Chondrocyte (in vitro differentiated cells): ENCODE results near the gene LENG9. TPM values are rescaled to one million over a fixed set of nuclear protein-coding genes. Genes with fewer than 3 reads are reported as not detected.

Source experiments
- DNase-seq: peaks from one replicate; pipeline ENCODE4 v3.0.0; 2021; ENCODE audit warnings: mixed read lengths, low spot score
- H3K27ac Mint-ChIP-seq: one replicate; pipeline ENCODE4 v1.8.0; 2021; ENCODE audit warnings: mild to moderate bottlenecking, moderate library complexity, mixed read lengths; ENCODE audit not compliant: unreplicated experiment
- H3K27me3 Mint-ChIP-seq: 2 replicates; pipeline ENCODE4 v1.8.0; 2021; ENCODE audit warnings: low read depth, mixed read lengths
- H3K36me3 Mint-ChIP-seq: 2 replicates; pipeline ENCODE4 v1.8.0; 2021; ENCODE audit warnings: low read depth, mixed read lengths
- H3K4me1 Mint-ChIP-seq: 2 replicates; pipeline ENCODE4 v1.8.0; 2021; ENCODE audit warnings: low read depth, mild to moderate bottlenecking, mixed read lengths
- H3K4me3 Mint-ChIP-seq: one replicate; pipeline ENCODE4 v1.8.0; 2021; ENCODE audit warnings: mild to moderate bottlenecking, moderate library complexity, mixed read lengths; ENCODE audit not compliant: unreplicated experiment
- H3K9me3 Mint-ChIP-seq: 2 replicates; pipeline ENCODE4 v1.8.0; 2021; ENCODE audit warnings: low read depth, mixed read lengths
- CTCF ChIP-seq: fragments of 200-600 bp; sonication (generic); IDR thresholded peaks from 2 replicates; pipeline ENCODE4 v1.5.0; 2021; ENCODE audit warnings: antibody characterized with exemption, mild to moderate bottlenecking, moderate library complexity
- total RNA-seq: library from RNA; stranded (reverse); gene quantifications from 3 replicates; pipeline ENCODE4 v1.2.1, GENCODE V29; 2021

The LENG9 gene
- total RNA-seq, 1 donor from 2014 or later = 13.2 TPM

- no peaks in the 10 kb centered on the region for H3K36me3 Mint-ChIP-seq
- no peaks in the 10 kb centered on the region for H3K9me3 Mint-ChIP-seq
- no peak overlapping the region for H3K27ac Mint-ChIP-seq
- H3K4me3 Mint-ChIP-seq = no peak overlapping the region
- H3K27me3 Mint-ChIP-seq = peaks cover 25% of the 10 kb centered on the region
- DNase-seq = peak; percentile 29
- peaks cover 9% of the 10 kb centered on the region for H3K4me1 Mint-ChIP-seq
- peak; percentile 87 for TF ChIP-seq CTCF
Measured at GRCh38 chr19:54481326-54481930, 17.9 kb upstream of the LENG9 start.

- TF ChIP-seq CTCF = no peak
- Mint-ChIP-seq H3K36me3 (no peaks in the 10 kb centered on the region), H3K27ac (no peak overlapping the region), H3K9me3 (no peaks in the 10 kb centered on the region), H3K27me3 (peaks cover 23% of the 10 kb centered on the region), H3K4me3 (no peak overlapping the region), H3K4me1 (peaks cover 9% of the 10 kb centered on the region)
- no peak for DNase-seq
Measured at GRCh38 chr19:54480051-54480450, 16.5 kb upstream of the LENG9 start.

GRCh38 chr19:54478677-54479266 is 15.2 kb upstream of the LENG9 start:
- Mint-ChIP-seq H3K9me3 (no peaks in the 10 kb centered on the region), H3K27ac (no peak overlapping the region), H3K4me3 (no peak overlapping the region), H3K36me3 (no peaks in the 10 kb centered on the region), H3K27me3 (peaks cover 13% of the 10 kb centered on the region), H3K4me1 (peaks cover 12% of the 10 kb centered on the region)
- peak; percentile 83 for TF ChIP-seq CTCF
- DNase-seq = peak; percentile 36

- peaks cover 11% of the 10 kb centered on the region for H3K27me3 Mint-ChIP-seq
- H3K4me1 Mint-ChIP-seq = peaks cover 19% of the 10 kb centered on the region
- H3K27ac Mint-ChIP-seq = no peak overlapping the region
- peak; percentile 23 for TF ChIP-seq CTCF
- H3K9me3 Mint-ChIP-seq = no peaks in the 10 kb centered on the region
- peak; percentile 1 for DNase-seq
- no peak overlapping the region for H3K4me3 Mint-ChIP-seq
- H3K36me3 Mint-ChIP-seq = no peaks in the 10 kb centered on the region
Measured at GRCh38 chr19:54477650-54478049, 14.1 kb upstream of the LENG9 start.

GRCh38 chr19:54475706-54476105 is 12.1 kb upstream of the LENG9 start:
- DNase-seq = no peak
- no peaks in the 10 kb centered on the region for H3K36me3 Mint-ChIP-seq
- peaks cover 22% of the 10 kb centered on the region for H3K4me1 Mint-ChIP-seq
- no peak for TF ChIP-seq CTCF
- H3K27me3 Mint-ChIP-seq = peaks cover 4% of the 10 kb centered on the region
- no peak overlapping the region for H3K4me3 Mint-ChIP-seq
- no peaks in the 10 kb centered on the region for H3K9me3 Mint-ChIP-seq
- H3K27ac Mint-ChIP-seq = no peak overlapping the region
